ENCODE measurements around the gene MAGEL2.

GRCh38 chr15:23595368-23595767 is 52.3 kb downstream of the MAGEL2 start:
- TF ChIP-seq ZFP30 (CRISPR knock-in tag; IDR thresholded peaks at IDR 0.05) (no peak), ARNTL (CRISPR knock-in tag; IDR thresholded peaks at IDR 0.05; ENCODE audit: borderline replicate concordance, low read depth) (no peak), RARB (CRISPR knock-in tag; IDR thresholded peaks at IDR 0.05) (no peak)

Measured in SK-N-SH treated with all-trans-retinoic acid at 6 μM for 48 hours (cell line).